SK-N-SH (cell line): Measurements from ENCODE around the gene MYEOV. TPM values are rescaled to one million over a fixed set of nuclear protein-coding genes. Genes with fewer than 3 reads are reported as not detected.

Experiments used
- CTCF ChIA-PET: fragments of 300-600, 350-600 bp; formaldehyde crosslinking; extraction: SDS; loops from one replicate; lab custom pipeline; 2021; lab: Yijun Ruan, JAX
- POLR2A ChIA-PET: fragments of 350-600 bp; sonication (Branson Sonifier 250); formaldehyde crosslinking; extraction: SDS; loops from one replicate; lab custom pipeline; 2020; ENCODE audit warnings: antibody characterized with exemption, inconsistent platforms; lab: Yijun Ruan, JAX
- DNase-seq: peaks from one replicate; pipeline ENCODE4 v3.0.0; 2012
- H2AFZ ChIP-seq: fragments of 200-600 bp; sonication (generic); 2 replicates; pipeline ENCODE4 v1.8.1; 2016; ENCODE audit warnings: antibody characterized with exemption, mild to moderate bottlenecking, low read depth
- H3F3A ChIP-seq: fragments of 200-600 bp; sonication (generic); replicated peaks from 2 replicates; pipeline ENCODE3; 2016; ENCODE audit warnings: antibody characterized with exemption, mild to moderate bottlenecking; ENCODE audit not compliant: insufficient read depth
- H3K27ac ChIP-seq, 2 experiments: fragments of 200-500 bp in 1 of 2; fragments of 200-600 bp in 1 of 2; sonication (Bioruptor generic) in 1 of 2; sonication (generic), shearing (Covaris generic) in 1 of 2; 2 replicates each; pipeline versions ENCODE4 v1.5.1 to v1.6.1; 2014 to 2016; ENCODE audit warnings: low read depth in 2 of 2, inconsistent platforms in 1 of 2, low read length in 1 of 2, mild to moderate bottlenecking in 1 of 2, mixed read lengths in 1 of 2
- H3K27me3 ChIP-seq: fragments of 200-600 bp; sonication (generic), shearing (Covaris generic); 2 replicates; pipeline ENCODE4 v1.6.1; 2016; ENCODE audit warnings: mixed run types; ENCODE audit not compliant: insufficient read depth
- H3K36me3 ChIP-seq, 2 experiments: fragments of 200-500 bp in 1 of 2; fragments of 200-600 bp in 1 of 2; sonication (Bioruptor generic) in 1 of 2; sonication (generic) in 1 of 2; replicated peaks in 1 of 2; 2 replicates each; pipeline versions ENCODE3 to v1.5.1; 2014 to 2016; ENCODE audit warnings: low read length in 1 of 2, mild to moderate bottlenecking in 1 of 2; ENCODE audit not compliant: insufficient read depth in 2 of 2, control insufficient read depth in 1 of 2
- H3K4me1 ChIP-seq, 2 experiments: fragments of 200-500 bp in 1 of 2; fragments of 200-600 bp in 1 of 2; sonication (Bioruptor generic) in 1 of 2; sonication (generic), shearing (Covaris generic) in 1 of 2; 2 replicates each; pipeline versions ENCODE4 v1.5.1 to v1.6.1; 2014 to 2016; ENCODE audit warnings: low read depth in 1 of 2, low read length in 1 of 2, mixed run types in 1 of 2; ENCODE audit not compliant: insufficient read depth in 2 of 2, control insufficient read depth in 1 of 2
- H3K4me2 ChIP-seq: fragments of 200-600 bp; sonication (generic), shearing (Covaris generic); 2 replicates; pipeline ENCODE4 v1.6.1; 2017; ENCODE audit warnings: mixed run types
- H3K4me3 ChIP-seq, 2 experiments: fragments of 200-500 bp in 1 of 2; fragments of 200-600 bp in 1 of 2; sonication (Bioruptor generic) in 1 of 2; sonication (generic), shearing (Covaris generic) in 1 of 2; 2 replicates each; pipeline versions ENCODE4 v1.5.1 to v1.8.1; 2014 to 2016; ENCODE audit warnings: low read depth in 2 of 2, inconsistent platforms in 1 of 2, low read length in 1 of 2, mild to moderate bottlenecking in 1 of 2, mixed read lengths in 1 of 2, moderate library complexity in 1 of 2
- H3K79me2 ChIP-seq: fragments of 200-600 bp; sonication (generic); 2 replicates; pipeline ENCODE4 v1.8.1; 2017; ENCODE audit warnings: mild to moderate bottlenecking; ENCODE audit not compliant: insufficient read depth
- H3K9ac ChIP-seq: fragments of 200-600 bp; sonication (generic); 2 replicates; pipeline ENCODE4 v1.6.1; 2017; ENCODE audit warnings: mixed run types
- H3K9me2 ChIP-seq: fragments of 200-600 bp; sonication (generic); 2 replicates; pipeline ENCODE4 v1.6.1; 2017; ENCODE audit warnings: mixed run types
- H3K9me3 ChIP-seq: fragments of 200-600 bp; sonication (generic); 2 replicates; pipeline ENCODE4 v1.6.1; 2017; ENCODE audit warnings: mixed run types, mild to moderate bottlenecking, moderate library complexity
- H4K20me1 ChIP-seq: fragments of 200-600 bp; sonication (generic); 2 replicates; pipeline ENCODE4 v1.6.1; 2017; ENCODE audit warnings: mild to moderate bottlenecking, mixed run types; ENCODE audit not compliant: insufficient read depth
- CHD2 ChIP-seq: fragments of 150-350 bp; IDR thresholded peaks from 2 replicates; pipeline ENCODE4 v1.6.1; 2018; ENCODE audit warnings: low read length; ENCODE audit not compliant: partially characterized antibody
- ELF1 ChIP-seq: IDR thresholded peaks from 2 replicates; pipeline ENCODE4 v1.4.0; 2012
- EP300 ChIP-seq, 2 experiments: IDR thresholded peaks; 2 replicates each; pipeline versions ENCODE4 v1.4.0 to v1.6.1; 2012; ENCODE audit warnings: borderline replicate concordance in 1 of 2, low read depth in 1 of 2, low read length in 1 of 2
- EZH2phosphoT487 ChIP-seq: fragments of 200-600 bp; sonication (generic); IDR thresholded peaks from 2 replicates; pipeline ENCODE4 v1.6.1; 2017; ENCODE audit warnings: low read depth, mixed run types, mild to moderate bottlenecking, antibody characterized with exemption, moderate library complexity, borderline replicate concordance
- FOSL2 ChIP-seq: IDR thresholded peaks from 2 replicates; pipeline ENCODE4 v1.4.0; 2012; ENCODE audit warnings: low read depth, mild to moderate bottlenecking, moderate library complexity, borderline replicate concordance
- FOXM1 ChIP-seq: IDR thresholded peaks from 2 replicates; pipeline ENCODE4 v1.4.0; 2012; ENCODE audit warnings: low read depth, mild to moderate bottlenecking
- GATA2 ChIP-seq: sonication (generic); formaldehyde crosslinking; IDR thresholded peaks from 2 replicates; pipeline ENCODE4 v1.5.0; 2020; ENCODE audit warnings: mild to moderate bottlenecking, missing genetic modification reagents
- NFIC ChIP-seq: IDR thresholded peaks from 2 replicates; pipeline ENCODE4 v1.4.0; 2012; ENCODE audit warnings: borderline replicate concordance
- RCOR1 ChIP-seq: fragments of 150-350 bp; IDR thresholded peaks from 2 replicates; pipeline ENCODE4 v1.6.1; 2017; ENCODE audit warnings: antibody characterized with exemption, low read length
- RFX5 ChIP-seq: IDR thresholded peaks from 2 replicates; pipeline ENCODE4 v1.6.1; 2012; ENCODE audit warnings: mild to moderate bottlenecking, improper control_type of control experiment, low read length
- SMC3 ChIP-seq: IDR thresholded peaks from 2 replicates; pipeline ENCODE4 v1.6.1; 2012; ENCODE audit warnings: low read depth, low read length, improper control_type of control experiment
- TAF1 ChIP-seq: IDR thresholded peaks from 2 replicates; pipeline ENCODE4 v1.6.1; 2012; ENCODE audit warnings: low read depth, mild to moderate bottlenecking, low read length, moderate library complexity, borderline replicate concordance
- polyA plus RNA-seq, 3 experiments: library from polyadenylated mRNA; depleted of rRNA; stranded (reverse); fragments of >200 nt; gene quantifications; 2 replicates each; pipeline ENCODE4 v1.2.3, GENCODE V29; 2012
- TF ChIP-seq, protein P1 (sequence below): IDR thresholded peaks from 2 replicates; pipeline ENCODE4 v1.4.0; 2012; ENCODE audit warnings: low read depth
- TF ChIP-seq, protein P2 (sequence below): fragments of 200-600 bp; sonication (generic); IDR thresholded peaks from 2 replicates; pipeline ENCODE4 v1.6.1; 2017; ENCODE audit warnings: antibody characterized with exemption, mild to moderate bottlenecking, moderate library complexity
- TF ChIP-seq, protein P3 (sequence below): IDR thresholded peaks from 2 replicates; pipeline ENCODE4 v1.4.0; 2012; ENCODE audit warnings: low read depth, borderline replicate concordance
- TF ChIP-seq, protein P4 (sequence below): fragments of 150-350 bp; IDR thresholded peaks from 2 replicates; pipeline ENCODE4 v1.6.1; 2017; ENCODE audit warnings: antibody characterized with exemption, low read length, low read depth, borderline replicate concordance

The MYEOV gene
- polyA plus RNA-seq, 1 of the 3 experiments (the other 2 are of a cell fraction): 3.0 TPM

DNA sequence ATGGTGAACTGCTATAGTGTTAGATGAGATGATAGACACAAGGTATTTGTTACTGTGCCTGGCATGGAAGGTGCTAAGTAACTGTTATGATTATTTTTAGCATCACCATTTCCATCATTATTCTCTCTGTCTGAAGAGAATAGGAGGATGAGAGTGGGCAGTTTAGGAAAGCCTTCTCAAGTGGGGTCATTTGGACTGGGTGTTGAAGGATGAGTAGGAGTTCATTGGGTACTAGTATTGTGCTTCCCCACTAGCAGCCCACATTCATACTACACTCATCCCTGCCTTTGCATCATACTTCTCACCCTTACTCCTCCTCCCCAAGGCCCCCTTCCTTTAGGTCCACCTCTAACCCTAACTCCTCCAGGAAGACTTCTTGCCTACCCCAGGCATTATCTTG is 20.6 kb downstream of the MYEOV start:
- Histone ChIP-seq H3F3A (peaks cover 25% of the 10 kb centered on the region), H3K27ac (no peak overlapping the region), H3K79me2 (peaks cover 7% of the 10 kb centered on the region; the same call in 1 of the 2 replicates), H3K9me2 (no peaks in the 10 kb centered on the region), H4K20me1 (no peaks in the 10 kb centered on the region), H3K9me3 (no peaks in the 10 kb centered on the region), H3K4me2 (no peak overlapping the region), H3K36me3 (no peaks in the 10 kb centered on the region), H3K9ac (no peak overlapping the region), H3K4me3 (no peak overlapping the region), H3K4me1 (peaks cover 0 to 54% of the 10 kb centered on the region in 2 experiments; a peak in 2 of 4 replicates), H3K27me3 (no peaks in the 10 kb centered on the region), H2AFZ (no peak overlapping the region)
- TF ChIP-seq EP300 (IDR thresholded peaks at IDR 0.05; ENCODE audit: borderline replicate concordance in 1 of 2, low read depth in 1 of 2, low read length in 1 of 2) (no peak), FOXM1 (no peak), GATA2 (CRISPR knock-in tag) (no peak), SMC3 (no peak), TAF1 (no peak), ELF1 (no peak), EZH2phosphoT487 (no peak), CHD2 (no peak), NFIC (no peak), RCOR1 (no peak), RFX5 (no peak), FOSL2 (no peak)
- TF ChIP-seq, protein P1, sequence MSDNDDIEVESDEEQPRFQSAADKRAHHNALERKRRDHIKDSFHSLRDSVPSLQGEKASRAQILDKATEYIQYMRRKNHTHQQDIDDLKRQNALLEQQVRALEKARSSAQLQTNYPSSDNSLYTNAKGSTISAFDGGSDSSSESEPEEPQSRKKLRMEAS: no peak
- TF ChIP-seq, protein P2, sequence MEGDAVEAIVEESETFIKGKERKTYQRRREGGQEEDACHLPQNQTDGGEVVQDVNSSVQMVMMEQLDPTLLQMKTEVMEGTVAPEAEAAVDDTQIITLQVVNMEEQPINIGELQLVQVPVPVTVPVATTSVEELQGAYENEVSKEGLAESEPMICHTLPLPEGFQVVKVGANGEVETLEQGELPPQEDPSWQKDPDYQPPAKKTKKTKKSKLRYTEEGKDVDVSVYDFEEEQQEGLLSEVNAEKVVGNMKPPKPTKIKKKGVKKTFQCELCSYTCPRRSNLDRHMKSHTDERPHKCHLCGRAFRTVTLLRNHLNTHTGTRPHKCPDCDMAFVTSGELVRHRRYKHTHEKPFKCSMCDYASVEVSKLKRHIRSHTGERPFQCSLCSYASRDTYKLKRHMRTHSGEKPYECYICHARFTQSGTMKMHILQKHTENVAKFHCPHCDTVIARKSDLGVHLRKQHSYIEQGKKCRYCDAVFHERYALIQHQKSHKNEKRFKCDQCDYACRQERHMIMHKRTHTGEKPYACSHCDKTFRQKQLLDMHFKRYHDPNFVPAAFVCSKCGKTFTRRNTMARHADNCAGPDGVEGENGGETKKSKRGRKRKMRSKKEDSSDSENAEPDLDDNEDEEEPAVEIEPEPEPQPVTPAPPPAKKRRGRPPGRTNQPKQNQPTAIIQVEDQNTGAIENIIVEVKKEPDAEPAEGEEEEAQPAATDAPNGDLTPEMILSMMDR: no peak
- TF ChIP-seq, protein P3, sequence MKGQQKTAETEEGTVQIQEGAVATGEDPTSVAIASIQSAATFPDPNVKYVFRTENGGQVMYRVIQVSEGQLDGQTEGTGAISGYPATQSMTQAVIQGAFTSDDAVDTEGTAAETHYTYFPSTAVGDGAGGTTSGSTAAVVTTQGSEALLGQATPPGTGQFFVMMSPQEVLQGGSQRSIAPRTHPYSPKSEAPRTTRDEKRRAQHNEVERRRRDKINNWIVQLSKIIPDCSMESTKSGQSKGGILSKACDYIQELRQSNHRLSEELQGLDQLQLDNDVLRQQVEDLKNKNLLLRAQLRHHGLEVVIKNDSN: no peak
- TF ChIP-seq, protein P4, sequence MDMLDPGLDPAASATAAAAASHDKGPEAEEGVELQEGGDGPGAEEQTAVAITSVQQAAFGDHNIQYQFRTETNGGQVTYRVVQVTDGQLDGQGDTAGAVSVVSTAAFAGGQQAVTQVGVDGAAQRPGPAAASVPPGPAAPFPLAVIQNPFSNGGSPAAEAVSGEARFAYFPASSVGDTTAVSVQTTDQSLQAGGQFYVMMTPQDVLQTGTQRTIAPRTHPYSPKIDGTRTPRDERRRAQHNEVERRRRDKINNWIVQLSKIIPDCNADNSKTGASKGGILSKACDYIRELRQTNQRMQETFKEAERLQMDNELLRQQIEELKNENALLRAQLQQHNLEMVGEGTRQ: no peak
- POLR2A ChIA-PET: no interaction called here
- CTCF ChIA-PET: no interaction called here
- no peak for DNase-seq
